Muscle layer of duodenum (tissue), 2 donors: Measurements from ENCODE around the gene CPHXL.

ENCODE experiments used
- H3K27ac ChIP-seq: one replicate; pipeline ENCODE4 v1.7.0; 2013; ENCODE audit warnings: mild to moderate bottlenecking, low read length
- H3K27me3 ChIP-seq: one replicate; pipeline ENCODE4 v1.7.0; 2013; ENCODE audit warnings: low read depth, mild to moderate bottlenecking, control low read depth, low read length
- H3K36me3 ChIP-seq, 2 donors: one replicate each; pipeline ENCODE4 v1.7.0; 2013; ENCODE audit warnings: low read length in 2 of 2, control low read depth in 1 of 2, mild to moderate bottlenecking in 1 of 2; ENCODE audit not compliant: insufficient read depth in 2 of 2, control insufficient read depth in 1 of 2
- H3K4me1 ChIP-seq, 2 donors: one replicate each; pipeline ENCODE4 v1.7.0; 2013; ENCODE audit warnings: low read length in 2 of 2, mild to moderate bottlenecking in 2 of 2, control low read depth in 1 of 2, moderate library complexity in 1 of 2; ENCODE audit not compliant: insufficient read depth in 2 of 2, control insufficient read depth in 1 of 2
- H3K4me3 ChIP-seq, 2 donors: one replicate each; pipeline ENCODE4 v1.7.0; 2013; ENCODE audit warnings: low read length in 2 of 2, low read depth in 1 of 2, mild to moderate bottlenecking in 1 of 2
- H3K9me3 ChIP-seq, 2 donors: one replicate each; pipeline ENCODE4 v1.7.0; 2013; ENCODE audit warnings: low read length in 2 of 2, control low read depth in 1 of 2, mild to moderate bottlenecking in 1 of 2; ENCODE audit not compliant: control insufficient read depth in 1 of 2
- donor health status: healthy.

Gene CPHXL

DNA sequence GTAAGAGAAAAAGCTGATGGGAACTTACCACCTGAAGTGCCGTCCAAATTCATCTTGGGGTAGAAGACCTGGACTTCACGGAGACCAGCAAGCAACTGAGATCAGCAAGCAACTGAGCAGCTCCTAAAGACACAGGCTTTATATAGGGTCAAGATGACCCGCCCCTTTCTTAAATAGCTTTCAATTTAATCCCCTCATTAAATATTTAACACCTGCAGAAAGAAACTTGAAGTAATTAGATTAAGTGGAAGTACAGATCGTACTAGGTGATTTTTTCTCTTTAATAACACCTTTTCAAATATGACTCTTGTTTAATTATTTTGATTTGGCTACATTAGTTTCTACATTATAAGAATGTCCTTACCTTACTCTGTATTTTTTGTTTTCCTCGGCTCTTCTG is at the start of gene CPHXL:
TSS of gene CPHXL (minus strand) at position 101 of the 400 bp plus-strand sequence. CDS start at position 53, 48 bp downstream.
- H3K27me3 ChIP-seq = no peaks in the 10 kb centered on the region
- H3K36me3 ChIP-seq = no peaks in the 10 kb centered on the region
- H3K27ac ChIP-seq = no peak within 1 kb of the TSS
- no peaks in the 10 kb centered on the region for H3K4me1 ChIP-seq
- H3K9me3 ChIP-seq = no peaks in the 10 kb centered on the region
- H3K4me3 ChIP-seq = no peak within 1 kb of the TSS

DNA sequence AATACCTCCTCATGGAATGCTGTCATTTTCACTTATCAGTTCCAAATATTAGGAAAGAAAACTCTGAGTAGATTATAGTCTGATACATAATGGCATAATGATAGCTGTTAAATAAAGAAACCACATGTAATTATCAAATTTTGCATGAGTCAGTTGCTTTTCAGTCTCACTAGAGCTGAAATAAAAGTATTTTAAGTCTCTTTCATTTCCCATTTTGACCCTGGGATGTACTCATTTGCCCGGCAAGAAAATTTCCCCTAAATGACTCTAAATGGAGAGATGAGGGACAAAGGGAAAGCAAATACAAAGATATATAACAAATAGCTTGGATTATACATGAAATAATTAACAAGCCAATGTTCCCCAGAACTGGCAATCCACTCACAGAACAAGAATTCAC is 47.9 kb upstream of the CPHXL start:
- Histone ChIP-seq H3K27ac (no peak overlapping the region), H3K9me3 (no peaks in the 10 kb centered on the region), H3K27me3 (no peaks in the 10 kb centered on the region), H3K36me3 (no peaks in the 10 kb centered on the region), H3K4me1 (no peaks in the 10 kb centered on the region), H3K4me3 (no peak overlapping the region)

- H3K9me3 ChIP-seq = no peaks in the 10 kb centered on the region
- H3K36me3 ChIP-seq = no peaks in the 10 kb centered on the region
- H3K4me3 ChIP-seq = no peak overlapping the region
- H3K27me3 ChIP-seq = no peaks in the 10 kb centered on the region
- no peak overlapping the region for H3K27ac ChIP-seq
- H3K4me1 ChIP-seq = no peaks in the 10 kb centered on the region
Measured at GRCh38 chr16:75770051-75770450, 43.8 kb upstream of the CPHXL start.

DNA sequence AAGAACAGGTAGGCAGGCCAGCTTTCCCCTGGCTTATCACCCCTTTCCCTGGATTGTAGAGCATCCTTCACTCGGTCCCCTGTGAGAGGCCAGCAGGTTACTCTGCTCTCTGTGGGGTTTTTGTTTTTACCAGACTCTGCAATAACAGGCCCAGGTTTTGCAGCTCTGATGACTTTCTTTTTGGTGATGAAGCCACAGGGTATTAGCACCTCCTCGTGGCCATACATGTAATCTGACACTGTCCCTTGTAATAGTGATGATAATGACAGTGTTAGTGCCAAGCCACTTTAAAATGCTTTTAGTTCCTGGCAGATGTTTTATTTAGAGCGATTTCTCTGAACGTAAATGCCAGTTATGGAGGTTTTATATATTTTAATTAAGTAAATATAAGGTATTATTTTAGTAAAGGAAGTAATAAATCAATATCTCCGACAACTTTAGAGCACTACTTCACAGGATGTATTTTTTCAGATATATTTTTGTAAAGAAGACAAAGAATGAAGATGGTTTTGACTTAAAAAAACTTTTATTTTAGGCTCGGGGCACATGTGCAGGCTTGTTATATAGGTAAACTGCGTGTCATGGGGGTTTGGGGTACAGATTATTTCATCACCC is 38.0 kb upstream of the CPHXL start:
- Histone ChIP-seq H3K36me3 (no peaks in the 10 kb centered on the region), H3K27ac (no peak overlapping the region), H3K9me3 (no peaks in the 10 kb centered on the region), H3K4me1 (no peaks in the 10 kb centered on the region), H3K4me3 (no peak overlapping the region), H3K27me3 (no peaks in the 10 kb centered on the region)

- H3K4me1 ChIP-seq = no peaks in the 10 kb centered on the region
- H3K27me3 ChIP-seq = no peaks in the 10 kb centered on the region
- H3K4me3 ChIP-seq = no peak overlapping the region
- H3K36me3 ChIP-seq = no peaks in the 10 kb centered on the region
- no peaks in the 10 kb centered on the region for H3K9me3 ChIP-seq
- no peak overlapping the region for H3K27ac ChIP-seq
Measured at GRCh38 chr16:75763204-75763603, 36.9 kb upstream of the CPHXL start.

DNA sequence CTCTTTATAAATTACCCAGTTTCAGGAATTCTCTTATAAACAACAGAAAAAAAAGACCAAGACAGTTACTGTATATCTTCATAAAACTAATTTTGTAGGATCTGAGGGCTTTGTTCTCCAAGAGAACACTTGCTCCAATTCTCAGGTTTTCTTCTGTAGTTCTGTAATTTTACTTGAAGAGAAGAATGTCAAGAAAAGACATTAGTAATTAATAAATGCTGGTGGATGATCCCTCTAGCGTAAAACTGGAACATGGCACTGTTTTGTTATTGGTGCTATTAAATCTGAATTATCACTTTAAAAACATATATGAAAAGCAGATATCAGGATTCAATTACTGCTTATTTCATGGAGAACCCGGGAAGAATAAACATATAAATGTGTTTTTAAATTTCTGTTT is 36.5 kb upstream of the CPHXL start:
- Histone ChIP-seq H3K27me3 (no peaks in the 10 kb centered on the region), H3K4me1 (no peaks in the 10 kb centered on the region), H3K27ac (no peak overlapping the region)

GRCh38 chr16:75761108-75761507 is 34.8 kb upstream of the CPHXL start:
- no peaks in the 10 kb centered on the region for H3K4me1 ChIP-seq
- H3K27me3 ChIP-seq = no peaks in the 10 kb centered on the region
- no peak overlapping the region for H3K27ac ChIP-seq
- H3K4me3 ChIP-seq = no peak overlapping the region
- H3K36me3 ChIP-seq = no peaks in the 10 kb centered on the region
- no peaks in the 10 kb centered on the region for H3K9me3 ChIP-seq

More for the DNA sequence above, 36.5 kb upstream of the CPHXL start:
- Histone ChIP-seq H3K9me3 (no peaks in the 10 kb centered on the region), H3K4me3 (no peak overlapping the region), H3K36me3 (no peaks in the 10 kb centered on the region)

- Histone ChIP-seq H3K27ac (no peak overlapping the region), H3K4me3 (no peak overlapping the region), H3K9me3 (no peaks in the 10 kb centered on the region), H3K4me1 (no peaks in the 10 kb centered on the region), H3K27me3 (no peaks in the 10 kb centered on the region), H3K36me3 (no peaks in the 10 kb centered on the region)
Measured at GRCh38 chr16:75760018-75760519, 33.8 kb upstream of the CPHXL start.

- Histone ChIP-seq H3K9me3 (no peaks in the 10 kb centered on the region), H3K4me1 (no peaks in the 10 kb centered on the region), H3K27ac (no peak overlapping the region), H3K36me3 (no peaks in the 10 kb centered on the region), H3K27me3 (no peaks in the 10 kb centered on the region), H3K4me3 (no peak overlapping the region)
Measured at GRCh38 chr16:75758215-75758614, 31.9 kb upstream of the CPHXL start.

DNA sequence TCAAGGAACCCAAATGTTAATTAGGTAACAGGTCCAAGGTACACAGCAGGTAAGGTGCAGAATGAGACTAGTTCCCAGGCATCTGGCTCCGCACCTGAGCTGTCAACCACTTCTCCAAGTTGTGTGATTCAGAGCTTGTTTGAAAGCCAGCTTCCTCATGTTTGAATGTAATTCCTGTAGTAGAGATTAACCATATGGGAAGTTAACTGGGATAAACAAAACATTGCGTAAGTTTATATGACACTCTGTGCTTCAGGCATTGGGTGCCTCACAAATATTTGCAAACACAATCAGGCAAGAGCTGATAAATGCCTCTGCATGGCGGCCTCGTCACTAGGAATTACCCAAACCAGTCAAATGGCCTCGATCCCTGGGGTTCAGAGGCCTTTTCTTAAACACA is 27.9 kb upstream of the CPHXL start:
- no peak overlapping the region for H3K27ac ChIP-seq

DNA sequence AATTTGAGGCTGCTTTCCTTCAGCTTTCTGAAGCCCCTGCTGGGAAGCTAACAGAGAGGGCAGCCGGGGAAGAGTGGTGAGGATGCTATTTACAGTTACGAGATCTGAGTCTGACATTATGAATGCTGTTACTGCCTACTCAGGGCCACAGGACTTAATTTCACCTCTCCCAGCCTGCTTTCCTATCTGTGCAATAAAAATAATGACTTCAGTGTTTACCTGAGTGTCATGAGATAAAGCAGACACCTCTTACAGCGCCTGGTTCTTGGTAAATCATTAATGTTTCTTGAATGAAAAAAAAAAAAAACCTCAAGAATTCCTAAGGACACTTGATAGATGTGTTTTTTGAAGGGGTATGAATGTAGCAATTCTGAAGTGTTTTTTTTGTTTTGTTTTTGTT is 24.2 kb upstream of the CPHXL start:
- Histone ChIP-seq H3K27me3 (no peaks in the 10 kb centered on the region), H3K9me3 (no peaks in the 10 kb centered on the region), H3K4me3 (no peak overlapping the region), H3K27ac (no peak overlapping the region), H3K36me3 (no peaks in the 10 kb centered on the region), H3K4me1 (no peaks in the 10 kb centered on the region)

More for the DNA sequence above, 27.9 kb upstream of the CPHXL start:
- Histone ChIP-seq H3K36me3 (no peaks in the 10 kb centered on the region), H3K4me1 (no peaks in the 10 kb centered on the region), H3K9me3 (no peaks in the 10 kb centered on the region), H3K27me3 (no peaks in the 10 kb centered on the region), H3K4me3 (no peak overlapping the region)

DNA sequence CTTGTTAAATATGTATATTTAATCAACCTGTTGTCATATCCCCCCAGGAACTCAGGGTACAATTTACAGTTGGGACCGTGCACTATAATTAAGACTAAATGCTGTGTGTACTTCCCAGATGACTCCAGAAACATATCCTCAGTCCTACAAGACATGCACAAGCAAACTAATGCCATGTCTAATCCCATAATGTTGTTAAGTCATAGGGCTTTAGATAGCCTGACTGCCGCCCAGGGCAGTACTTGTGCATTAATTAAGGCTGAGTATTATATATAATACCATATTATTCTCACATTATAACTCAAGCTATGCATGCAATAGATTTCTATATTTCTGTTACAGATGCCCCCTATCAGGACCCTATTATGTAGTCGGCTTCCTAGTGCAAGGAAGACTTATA is 20.1 kb upstream of the CPHXL start:
- H3K9me3 ChIP-seq = peaks cover 0 to 3% of the 10 kb centered on the region in 2 donors
- H3K27ac ChIP-seq = no peak overlapping the region
- H3K36me3 ChIP-seq = no peaks in the 10 kb centered on the region
- no peak overlapping the region for H3K4me3 ChIP-seq
- no peaks in the 10 kb centered on the region for H3K4me1 ChIP-seq
- H3K27me3 ChIP-seq = no peaks in the 10 kb centered on the region
